Melanocyte of skin (primary cell): ENCODE results near the gene ITIH1. TPM values are rescaled to one million over a fixed set of nuclear protein-coding genes. Genes with fewer than 3 reads are reported as not detected.

ENCODE experiments used
- small RNA-seq, 2 donors: library from RNA; depleted of rRNA; stranded (forward); fragments of <200 nt; gene quantifications; one replicate each; pipeline ENCODE3, GENCODE V24; 2012
- total RNA-seq, 2 donors: library from RNA; depleted of rRNA; stranded (reverse); fragments of >200 nt; gene quantifications; 2 replicates each; pipeline ENCODE4 v1.2.3, GENCODE V29; 2012

Gene ITIH1, protein sequence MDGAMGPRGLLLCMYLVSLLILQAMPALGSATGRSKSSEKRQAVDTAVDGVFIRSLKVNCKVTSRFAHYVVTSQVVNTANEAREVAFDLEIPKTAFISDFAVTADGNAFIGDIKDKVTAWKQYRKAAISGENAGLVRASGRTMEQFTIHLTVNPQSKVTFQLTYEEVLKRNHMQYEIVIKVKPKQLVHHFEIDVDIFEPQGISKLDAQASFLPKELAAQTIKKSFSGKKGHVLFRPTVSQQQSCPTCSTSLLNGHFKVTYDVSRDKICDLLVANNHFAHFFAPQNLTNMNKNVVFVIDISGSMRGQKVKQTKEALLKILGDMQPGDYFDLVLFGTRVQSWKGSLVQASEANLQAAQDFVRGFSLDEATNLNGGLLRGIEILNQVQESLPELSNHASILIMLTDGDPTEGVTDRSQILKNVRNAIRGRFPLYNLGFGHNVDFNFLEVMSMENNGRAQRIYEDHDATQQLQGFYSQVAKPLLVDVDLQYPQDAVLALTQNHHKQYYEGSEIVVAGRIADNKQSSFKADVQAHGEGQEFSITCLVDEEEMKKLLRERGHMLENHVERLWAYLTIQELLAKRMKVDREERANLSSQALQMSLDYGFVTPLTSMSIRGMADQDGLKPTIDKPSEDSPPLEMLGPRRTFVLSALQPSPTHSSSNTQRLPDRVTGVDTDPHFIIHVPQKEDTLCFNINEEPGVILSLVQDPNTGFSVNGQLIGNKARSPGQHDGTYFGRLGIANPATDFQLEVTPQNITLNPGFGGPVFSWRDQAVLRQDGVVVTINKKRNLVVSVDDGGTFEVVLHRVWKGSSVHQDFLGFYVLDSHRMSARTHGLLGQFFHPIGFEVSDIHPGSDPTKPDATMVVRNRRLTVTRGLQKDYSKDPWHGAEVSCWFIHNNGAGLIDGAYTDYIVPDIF
- not detected for total RNA-seq

GRCh38 chr3:52777127-52777958, at the start of gene ITIH1:
TSS of gene ITIH1 (plus strand) at chr3:52777599. CDS start at chr3:52777616, 17 bp downstream.

GRCh38 chr3:52770496-52771333, 6.7 kb upstream of the ITIH1 start, which contains the start of gene NEK4:
TSS of gene NEK4 (minus strand) at chr3:52770940. CDS start at chr3:52770746, 194 bp downstream.

GRCh38 chr3:52794612-52795099, 17.3 kb downstream of the ITIH1 start, which contains the start of gene ITIH3:
TSS of gene ITIH3 (plus strand) at chr3:52794796. CDS start at chr3:52794804, 8 bp downstream.

DNA sequence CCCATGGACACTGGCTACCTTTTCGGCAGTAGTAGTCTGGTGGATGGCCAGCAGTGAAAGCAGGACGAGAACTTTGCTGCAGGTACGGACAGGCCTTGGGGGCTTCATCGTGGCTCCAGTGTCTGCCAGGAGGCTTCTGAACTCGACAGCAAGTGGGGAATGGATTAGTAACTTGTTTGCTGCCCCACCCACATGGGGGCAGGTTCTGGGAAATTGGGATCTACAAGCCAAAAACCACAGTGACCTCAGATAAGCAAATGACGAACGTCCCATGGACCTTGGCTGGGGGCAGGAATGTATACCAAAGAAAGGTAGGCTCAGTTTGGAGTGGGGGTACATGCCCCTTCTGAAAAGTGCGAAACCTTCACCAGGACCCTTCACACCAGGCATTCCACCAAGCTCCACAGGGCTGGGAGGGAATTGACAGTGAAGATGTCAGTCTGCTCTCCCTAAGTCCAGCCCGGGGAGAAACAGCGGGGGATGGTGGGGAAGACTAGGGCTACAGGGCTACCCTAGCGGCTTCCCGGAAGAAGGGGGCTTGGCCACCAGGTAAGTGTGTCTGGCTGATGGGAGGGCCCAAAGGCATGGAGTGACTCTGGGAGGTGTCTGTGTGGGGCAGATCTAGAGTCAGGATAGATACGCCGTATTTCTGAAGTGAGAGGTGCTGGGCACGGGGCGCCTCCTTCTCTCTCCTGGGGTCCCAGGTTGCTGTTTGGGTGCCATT, 53.3 kb downstream of the ITIH1 start, which contains the start of gene ITIH4:
ITIH4 (minus strand) TSS at position 138 of the 724 bp plus-strand sequence; CDS start at position 108, 30 bp downstream.

DNA sequence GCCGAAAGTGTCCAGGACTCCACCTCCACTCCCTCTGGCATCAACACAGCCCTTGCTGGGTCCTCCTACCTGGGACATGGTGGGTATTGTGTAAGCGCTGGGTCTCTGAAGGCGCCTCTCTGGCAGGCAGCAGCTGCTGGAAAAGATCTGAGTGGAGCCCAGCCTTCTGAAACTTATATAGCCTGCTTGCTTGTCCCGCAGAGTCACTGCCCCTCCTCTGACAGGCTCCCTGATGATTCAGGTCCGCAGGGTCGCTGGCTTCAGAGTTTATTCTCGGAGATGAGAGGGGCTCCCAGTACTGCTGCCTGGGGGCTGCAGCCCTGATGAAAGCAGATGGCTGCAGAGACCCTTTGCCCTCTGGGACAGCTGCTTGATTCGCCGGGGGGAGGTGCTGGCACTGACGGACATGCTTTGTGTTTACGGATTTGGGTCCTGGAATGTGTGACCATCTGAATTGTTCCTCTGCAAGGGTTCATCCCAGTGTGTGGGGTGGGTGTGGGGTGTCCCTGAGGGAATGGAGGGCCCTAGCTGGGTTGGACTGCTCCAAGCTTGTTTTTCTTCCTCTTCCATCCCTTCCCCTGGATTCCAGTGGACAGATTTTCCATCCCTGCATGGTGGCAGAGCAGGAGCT, 57.6 kb downstream of the ITIH1 start, which contains the start of gene MUSTN1:
MUSTN1 (minus strand) TSS at position 149 of the 631 bp plus-strand sequence; CDS start at position 78, 71 bp downstream.

Small RNA genes lying within 50 kb of the gene (small RNA-seq; reads per million reads assigned to genes)
- gene AC006254.2 = 0 reads per million in 2 donors
- gene MUSTN1 = 0 reads per million in 2 donors

Other genes with a start within 250 kb of the ITIH1 start
- 10 to 100 TPM in 1 of 2 donors, 1 to 10 TPM in 1; 9.6 to 20.3 TPM for gene NT5DC2, start 243.7 kb upstream of the ITIH1 start, total RNA-seq
- 10 to 100 TPM; 15.7 to 16.5 TPM for gene UQCC5, start 241.0 kb upstream of the ITIH1 start, total RNA-seq
- gene PBRM1, start 91.7 kb upstream of the ITIH1 start, total RNA-seq = 100 to 1,000 TPM; 131 to 284 TPM
- 100 to 1,000 TPM; 137 to 183 TPM for gene GNL3, start 91.6 kb upstream of the ITIH1 start, total RNA-seq
- 10 to 100 TPM; 39.9 to 46.6 TPM for gene GLT8D1, start 71.8 kb upstream of the ITIH1 start, total RNA-seq
- 10 to 100 TPM; 76.1 to 86.9 TPM for gene SPCS1, start 71.5 kb upstream of the ITIH1 start, total RNA-seq
- gene NEK4, start 6.7 kb upstream of the ITIH1 start, total RNA-seq = 10 to 100 TPM; 20.3 to 29.0 TPM
- 1 to 10 TPM in 1 of 2 donors, not detected in 1; 1.3 TPM for gene ITIH3, start 17.2 kb downstream of the ITIH1 start, total RNA-seq
- 1 to 10 TPM; 2.7 to 4.1 TPM for gene ITIH4, start 53.1 kb downstream of the ITIH1 start, total RNA-seq
- under 1 TPM in 1 of 2 donors, not detected in 1; 0.33 TPM for gene MUSTN1, start 57.4 kb downstream of the ITIH1 start, total RNA-seq
- gene STIMATE, start 119.9 kb downstream of the ITIH1 start, total RNA-seq = 10 to 100 TPM; 13.8 to 14.3 TPM